GM12878 (cell line): ENCODE data around the gene HPSE. TPM values are rescaled to one million over a fixed set of nuclear protein-coding genes. Genes with fewer than 3 reads are reported as not detected.

Source experiments
- ATAC-seq: fragments of 200-7000 bp; cut with Tn5 transposase; 3 replicates; pipeline ENCODE4 v1.9.1; 2020; ENCODE audit warnings: mild to moderate bottlenecking, moderate library complexity
- BruUV-seq: library from RNA; stranded (reverse); fragments of 400-500 nt; replicated peaks from 2 replicates; lab custom pipeline; 2021; lab: Mats Ljungman, UMichigan
- CTCF ChIA-PET: fragments of 300-600 bp; sonication (Branson Sonifier 250); formaldehyde crosslinking; extraction: SDS; loops from one replicate; lab custom pipeline; 2021; ENCODE audit warnings: inconsistent platforms; lab: Yijun Ruan, JAX
- POLR2A ChIA-PET: fragments of 350-600 bp; formaldehyde crosslinking; extraction: SDS; loops from one replicate; lab custom pipeline; 2021; ENCODE audit warnings: inconsistent platforms; lab: Charles Lee
- RAD21 ChIA-PET: fragments of 300-600 bp; sonication (Branson Sonifier 250); formaldehyde crosslinking; loops from one replicate; lab custom pipeline; 2023; ENCODE audit warnings: antibody characterized with exemption; ENCODE audit not compliant: unreplicated experiment; lab: Charles Lee
- SMC1A ChIA-PET: fragments of 300-600 bp; sonication (Branson Sonifier 250); formaldehyde crosslinking; loops from one replicate; lab custom pipeline; 2023; ENCODE audit not compliant: unreplicated experiment, uncharacterized antibody; lab: Charles Lee
- DNase-seq: peaks from one replicate; pipeline ENCODE4 v3.0.0-alpha.2; 2011; ENCODE audit warnings: low read depth, low spot score
- FAIRE-seq: peaks from 3 replicates; lab custom pipeline; 2011; peaks lifted over from hg19 to GRCh38; lab: Jason Lieb, UNC
- H2AFZ ChIP-seq: 2 replicates; pipeline ENCODE4 v1.6.0; 2011; ENCODE audit warnings: low read depth, low read length, control low read depth; ENCODE audit not compliant: control insufficient read depth
- H3K27ac ChIP-seq: 2 replicates; pipeline ENCODE4 v1.5.1; 2011; ENCODE audit warnings: control low read depth; ENCODE audit not compliant: control insufficient read depth, insufficient read depth
- H3K27me3 ChIP-seq, 2 experiments: replicated peaks in 1 of 2; 2 replicates each; pipeline versions ENCODE4 v1.6.0 to v1.6.1; 2011; ENCODE audit warnings: low read length in 1 of 2; ENCODE audit not compliant: control insufficient read depth in 2 of 2, insufficient read depth in 2 of 2
- H3K36me3 ChIP-seq, 2 experiments: 2 replicates each; pipeline ENCODE4 v1.5.1; 2011; ENCODE audit warnings: low read length in 1 of 2; ENCODE audit not compliant: control insufficient read depth in 2 of 2, insufficient read depth in 2 of 2
- H3K4me1 ChIP-seq: 2 replicates; pipeline ENCODE4 v1.6.1; 2011; ENCODE audit warnings: mild to moderate bottlenecking, low read length, moderate library complexity, mixed read lengths; ENCODE audit not compliant: control insufficient read depth, insufficient read depth
- H3K4me2 ChIP-seq: 2 replicates; pipeline ENCODE4 v1.6.0; 2011; ENCODE audit warnings: control low read depth; ENCODE audit not compliant: control insufficient read depth, insufficient read depth
- H3K4me3 ChIP-seq: fragments of 200-600 bp; sonication (generic); 2 replicates; pipeline ENCODE4 v1.5.1; 2016
- H3K79me2 ChIP-seq: 2 replicates; pipeline ENCODE4 v1.6.0; 2011; ENCODE audit warnings: low read length; ENCODE audit not compliant: control insufficient read depth, insufficient read depth
- H3K9ac ChIP-seq: 2 replicates; pipeline ENCODE4 v1.8.0; 2011; ENCODE audit warnings: low read length, control low read depth, mixed read lengths; ENCODE audit not compliant: control insufficient read depth, insufficient read depth
- H3K9me3 ChIP-seq: replicated peaks from 3 replicates; pipeline ENCODE4 v1.5.1; 2011; ENCODE audit warnings: mild to moderate bottlenecking, low read length; ENCODE audit not compliant: control insufficient read depth, insufficient read depth
- H4K20me1 ChIP-seq: 2 replicates; pipeline ENCODE4 v1.6.0; 2011; ENCODE audit not compliant: control insufficient read depth, insufficient read depth
- HDAC2 ChIP-seq: fragments of 200-600 bp; sonication (generic); IDR thresholded peaks from 2 replicates; pipeline ENCODE4 v1.6.1; 2017
- HSF1 ChIP-seq: fragments of 150-350 bp; IDR thresholded peaks from 2 replicates; pipeline ENCODE4 v1.6.1; 2014; ENCODE audit warnings: mild to moderate bottlenecking, low read depth, low read length
- MAX ChIP-seq: IDR thresholded peaks from 2 replicates; pipeline ENCODE4 v1.6.1; 2012; ENCODE audit warnings: low read depth, low read length, improper control_type of control experiment
- ZBED1 ChIP-seq: IDR thresholded peaks from 2 replicates; pipeline ENCODE4 v1.6.1; 2016; ENCODE audit warnings: borderline replicate concordance
- WGBS: methylation state at CpG from one replicate; pipeline ENCODE4 v1.1.6; 2016; ENCODE audit warnings: low lambda C conversion rate; ENCODE audit not compliant: insufficient replicate concordance, insufficient coverage; ENCODE audit errors: missing lambda C conversion rate; 5-methylcytosine and 5-hydroxymethylcytosine counted together
- in situ Hi-C: fragments of 300-500 bp; cut with MboI; formaldehyde crosslinking; loops from 9 replicates; pipeline ENCODE4 v1.14.3; 2018; ENCODE audit warnings: mixed read lengths
- intact Hi-C: fragments of 100-400 bp; cut with micrococcal nuclease; formaldehyde crosslinking; loops from one replicate; pipeline ENCODE4 v1.14.2; 2022; ENCODE audit not compliant: unreplicated experiment
- polyA plus RNA-seq, 11 experiments: library from polyadenylated mRNA; depleted of rRNA in 4 of 11; unstranded in 6 of 11; stranded (reverse) in 5 of 11; fragments of >200 nt; fragmentation: Nextera tagmentation in 4 of 11; fragmentation: Illumina TruSeq in 1 of 11; extraction: Ambion mirVana in 4 of 11; extraction: Trizol in 1 of 11; gene quantifications; 1 replicate in 1 of 11; 2 replicates in 10 of 11; pipeline versions ENCODE4 v1.2.1 to v1.2.3, GENCODE V29; 2011 to 2016; ENCODE audit warnings: inconsistent platforms in 2 of 11, missing spikeins in 2 of 11, low read depth in 1 of 11
- total RNA-seq, 4 experiments: library from RNA; depleted of rRNA in 3 of 4; stranded (reverse); fragments of >200 nt in 3 of 4; fragmentation: Illumina TruSeq in 1 of 4; extraction: Trizol in 1 of 4; gene quantifications; 2 replicates each; pipeline versions ENCODE4 v1.2.1 to v1.2.3, GENCODE V29; 2013 to 2021

Gene HPSE
- total and polyA plus RNA-seq, 10 of the 15 experiments (the other 5 are each of a cell fraction or from before 2014, with no cell fraction given) = 0.16 to 0.89 (median 0.58) TPM

GRCh38 chr4:83320548-83320947 lies 14.1 kb downstream of the HPSE start:
- ChIA-PET CTCF (interaction anchor here (0.7 kb wide), 1 partner anchor 370 kb away, joined by 3 read pairs; no protein-coding TSS in a partner anchor), POLR2A (no interaction called here), SMC1A (no interaction called here), RAD21 (interaction anchor here (0.7 kb wide), 1 partner anchor 31 kb away, joined by 4 read pairs; no protein-coding TSS in a partner anchor)
- no TSS peak for BruUV-seq
- H3K36me3 ChIP-seq = no peaks in the 10 kb centered on the region
- no peak overlapping the region for H3K4me2 ChIP-seq
- DNase-seq (no peak), FAIRE-seq (no peak), ATAC-seq (no peak)
- no peak overlapping the region for H3K9ac ChIP-seq
- no peaks in the 10 kb centered on the region for H3K79me2 ChIP-seq
- no peak overlapping the region for H3K4me3 ChIP-seq
- TF ChIP-seq HSF1 (no peak), ZBED1 (no peak), HDAC2 (no peak)
- H3K9me3 ChIP-seq = no peaks in the 10 kb centered on the region
- no peaks in the 10 kb centered on the region for H3K4me1 ChIP-seq
- intact Hi-C loops (no loop called here), in situ Hi-C loops (no loop called here)
- no peaks in the 10 kb centered on the region for H3K27me3 ChIP-seq
- no peak overlapping the region for H2AFZ ChIP-seq
- no peak overlapping the region for H3K27ac ChIP-seq
- H4K20me1 ChIP-seq = no peaks in the 10 kb centered on the region
- 85% methylated on average over 5 of the region's 5 CpGs for WGBS

- Histone ChIP-seq H3K27ac (no peak overlapping the region), H3K79me2 (no peaks in the 10 kb centered on the region), H3K9ac (no peak overlapping the region), H4K20me1 (no peaks in the 10 kb centered on the region), H3K27me3 (no peaks in the 10 kb centered on the region), H3K9me3 (no peaks in the 10 kb centered on the region), H3K36me3 (no peaks in the 10 kb centered on the region), H2AFZ (no peak overlapping the region), H3K4me1 (no peaks in the 10 kb centered on the region), H3K4me2 (no peak overlapping the region), H3K4me3 (no peak overlapping the region)
- TF ChIP-seq MAX = no peak
- intact Hi-C loops = no loop called here
- ATAC-seq (no peak), FAIRE-seq (no peak), DNase-seq (no peak)
- 63% methylated on average over 3 of the region's 3 CpGs for WGBS
- ChIA-PET SMC1A (interaction anchor here (0.5 kb wide), 1 partner anchor 1841 kb away, joined by 3 read pairs; no protein-coding TSS in a partner anchor), POLR2A (no interaction called here), RAD21 (no interaction called here), CTCF (no interaction called here)
- no TSS peak for BruUV-seq
- in situ Hi-C loops = no loop called here
Measured at GRCh38 chr4:83318666-83319065, 16.0 kb downstream of the HPSE start.
